ENCODE measurements around the gene UNC80.
"Not testable (repeated sequence)": the region's sequence is repeated elsewhere in the genome, so short reads cannot be mapped to it uniquely, and the experiment has no call there.

Gene UNC80

DNA sequence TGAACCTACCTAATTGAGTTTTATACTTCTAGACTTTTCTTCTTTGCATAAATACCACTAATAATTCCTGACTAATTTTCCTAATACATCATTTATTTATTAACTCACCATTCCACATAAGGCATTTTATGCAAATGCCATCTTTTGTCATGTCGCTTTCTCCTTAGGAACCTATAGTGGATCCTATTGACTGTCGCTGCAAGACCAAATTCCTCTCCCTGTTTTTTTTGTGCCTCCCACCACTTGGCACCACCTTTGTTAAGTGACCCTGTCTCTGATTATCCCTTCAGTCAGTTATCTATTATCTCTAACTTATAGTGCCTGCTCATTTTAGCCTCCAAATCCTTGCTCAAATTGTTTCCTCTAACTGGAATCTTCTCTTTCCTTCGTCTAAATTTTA is 19.5 kb downstream of the UNC80 start:
- Histone ChIP-seq H3K27me3 (ENCODE audit: insufficient read depth, low read length, poor library complexity) (no peaks in the 10 kb centered on the region), H3K56ac (ENCODE audit: low read length) (no peak overlapping the region), H3K4ac (ENCODE audit: low read depth, low read length) (no peak overlapping the region), H3K36me3 (ENCODE audit: control insufficient read depth, insufficient read depth, low read length) (no peaks in the 10 kb centered on the region), H3K18ac (ENCODE audit: low read length) (no peak overlapping the region), H4K8ac (ENCODE audit: low read depth, low read length) (no peak overlapping the region), H2BK5ac (ENCODE audit: low read length) (no peak overlapping the region), H3K23ac (ENCODE audit: low read length) (no peak overlapping the region), H3K79me1 (ENCODE audit: low read length) (no peaks in the 10 kb centered on the region), H2AK5ac (ENCODE audit: low read length) (no peak overlapping the region), H3K9ac (ENCODE audit: low read length) (no peak overlapping the region), H2BK120ac (ENCODE audit: low read depth, low read length) (no peak overlapping the region), H3K4me2 (ENCODE audit: low read length) (no peak overlapping the region), H3K4me1 (ENCODE audit: control insufficient read depth, low read depth, low read length) (no peaks in the 10 kb centered on the region), H3K27ac (ENCODE audit: low read depth, low read length) (no peak overlapping the region), H3K79me2 (ENCODE audit: control insufficient read depth, insufficient read depth, low read length) (no peaks in the 10 kb centered on the region), H3K4me3 (ENCODE audit: low read length) (no peak overlapping the region), H2BK15ac (replicated peaks; ENCODE audit: low read depth) (no peak overlapping the region), H4K5ac (ENCODE audit: low read length) (no peak overlapping the region)
- no peak for DNase-seq
- 100% methylated on average over 1 of the region's 3 CpGs for WGBS (ENCODE audit: extremely low coverage, insufficient coverage, low lambda C conversion rate)

GRCh38 chr2:209795425-209795824 is 23.8 kb downstream of the UNC80 start:
- not testable (repeated sequence) for H2AK5ac ChIP-seq (ENCODE audit: low read length); H3K36me3 ChIP-seq (ENCODE audit: control insufficient read depth, insufficient read depth, low read length); H4K8ac ChIP-seq (ENCODE audit: low read depth, low read length); H3K4me2 ChIP-seq (ENCODE audit: low read length); H3K9ac ChIP-seq (ENCODE audit: low read length); H2BK120ac ChIP-seq (ENCODE audit: low read depth, low read length); H3K27me3 ChIP-seq (ENCODE audit: insufficient read depth, low read length, poor library complexity); H3K4me1 ChIP-seq (ENCODE audit: control insufficient read depth, low read depth, low read length); H3K27ac ChIP-seq (ENCODE audit: low read depth, low read length); H3K79me2 ChIP-seq (ENCODE audit: control insufficient read depth, insufficient read depth, low read length); H3K4me3 ChIP-seq (ENCODE audit: low read length); H2BK15ac ChIP-seq (replicated peaks; ENCODE audit: low read depth); H3K79me1 ChIP-seq (ENCODE audit: low read length); DNase-seq; H3K18ac ChIP-seq (ENCODE audit: low read length); H3K23ac ChIP-seq (ENCODE audit: low read length); H3K4ac ChIP-seq (ENCODE audit: low read depth, low read length); H3K56ac ChIP-seq (ENCODE audit: low read length); H4K5ac ChIP-seq (ENCODE audit: low read length); H2BK5ac ChIP-seq (ENCODE audit: low read length)
- WGBS (ENCODE audit: extremely low coverage, insufficient coverage, low lambda C conversion rate), result no CpG with 5 or more reads among the region's 4 CpGs

GRCh38 chr2:209805351-209805750 is 33.7 kb downstream of the UNC80 start:
- Histone ChIP-seq H3K4ac (ENCODE audit: low read depth, low read length) (no peak overlapping the region), H3K23ac (ENCODE audit: low read length) (no peak overlapping the region), H3K18ac (ENCODE audit: low read length) (no peak overlapping the region), H4K8ac (ENCODE audit: low read depth, low read length) (no peak overlapping the region), H3K4me3 (ENCODE audit: low read length) (no peak overlapping the region), H3K27me3 (ENCODE audit: insufficient read depth, low read length, poor library complexity) (no peaks in the 10 kb centered on the region), H3K79me2 (ENCODE audit: control insufficient read depth, insufficient read depth, low read length) (no peaks in the 10 kb centered on the region), H4K5ac (ENCODE audit: low read length) (no peak overlapping the region), H2AK5ac (ENCODE audit: low read length) (no peak overlapping the region), H2BK15ac (replicated peaks; ENCODE audit: low read depth) (no peak overlapping the region), H3K4me2 (ENCODE audit: low read length) (no peak overlapping the region), H3K27ac (ENCODE audit: low read depth, low read length) (no peak overlapping the region), H3K36me3 (ENCODE audit: control insufficient read depth, insufficient read depth, low read length) (no peaks in the 10 kb centered on the region), H3K79me1 (ENCODE audit: low read length) (no peaks in the 10 kb centered on the region), H2BK120ac (ENCODE audit: low read depth, low read length) (no peak overlapping the region), H3K56ac (ENCODE audit: low read length) (no peak overlapping the region), H2BK5ac (ENCODE audit: low read length) (no peak overlapping the region), H3K4me1 (ENCODE audit: control insufficient read depth, low read depth, low read length) (no peaks in the 10 kb centered on the region), H3K9ac (ENCODE audit: low read length) (no peak overlapping the region)
- no peak for DNase-seq
- WGBS (ENCODE audit: extremely low coverage, insufficient coverage, low lambda C conversion rate), result no CpG with 5 or more reads among the region's 1 CpG

GRCh38 chr2:209806318-209806717 is 34.7 kb downstream of the UNC80 start:
- no CpG with 5 or more reads among the region's 3 CpGs for WGBS (ENCODE audit: extremely low coverage, insufficient coverage, low lambda C conversion rate)
- Histone ChIP-seq H3K9ac (ENCODE audit: low read length) (no peak overlapping the region), H3K27me3 (ENCODE audit: insufficient read depth, low read length, poor library complexity) (no peaks in the 10 kb centered on the region), H3K79me1 (ENCODE audit: low read length) (no peaks in the 10 kb centered on the region), H3K56ac (ENCODE audit: low read length) (no peak overlapping the region), H3K4me3 (ENCODE audit: low read length) (no peak overlapping the region), H2BK15ac (replicated peaks; ENCODE audit: low read depth) (no peak overlapping the region), H3K18ac (ENCODE audit: low read length) (no peak overlapping the region), H2BK5ac (ENCODE audit: low read length) (no peak overlapping the region), H3K4me2 (ENCODE audit: low read length) (no peak overlapping the region), H3K36me3 (ENCODE audit: control insufficient read depth, insufficient read depth, low read length) (no peaks in the 10 kb centered on the region), H4K5ac (ENCODE audit: low read length) (no peak overlapping the region), H2BK120ac (ENCODE audit: low read depth, low read length) (no peak overlapping the region), H3K79me2 (ENCODE audit: control insufficient read depth, insufficient read depth, low read length) (no peaks in the 10 kb centered on the region), H4K8ac (ENCODE audit: low read depth, low read length) (no peak overlapping the region), H3K4me1 (ENCODE audit: control insufficient read depth, low read depth, low read length) (no peaks in the 10 kb centered on the region), H3K4ac (ENCODE audit: low read depth, low read length) (no peak overlapping the region), H3K23ac (ENCODE audit: low read length) (no peak overlapping the region), H2AK5ac (ENCODE audit: low read length) (no peak overlapping the region), H3K27ac (ENCODE audit: low read depth, low read length) (no peak overlapping the region)
- DNase-seq, result no peak

- no peak overlapping the region for H4K5ac ChIP-seq (ENCODE audit: low read length)
- H2BK120ac ChIP-seq (ENCODE audit: low read depth, low read length), result no peak overlapping the region
- H3K27me3 ChIP-seq (ENCODE audit: insufficient read depth, low read length, poor library complexity), result no peaks in the 10 kb centered on the region
- no peak overlapping the region for H3K4me2 ChIP-seq (ENCODE audit: low read length)
- H3K27ac ChIP-seq (ENCODE audit: low read depth, low read length), result no peak overlapping the region
- H3K9ac ChIP-seq (ENCODE audit: low read length), result no peak overlapping the region
- H3K79me1 ChIP-seq (ENCODE audit: low read length), result no peaks in the 10 kb centered on the region
- H3K4me1 ChIP-seq (ENCODE audit: control insufficient read depth, low read depth, low read length), result no peaks in the 10 kb centered on the region
- DNase-seq, result no peak
- H2BK15ac ChIP-seq (replicated peaks; ENCODE audit: low read depth), result no peak overlapping the region
- no peaks in the 10 kb centered on the region for H3K36me3 ChIP-seq (ENCODE audit: control insufficient read depth, insufficient read depth, low read length)
- no peak overlapping the region for H3K23ac ChIP-seq (ENCODE audit: low read length)
- H3K56ac ChIP-seq (ENCODE audit: low read length), result no peak overlapping the region
- no peak overlapping the region for H2AK5ac ChIP-seq (ENCODE audit: low read length)
- no peaks in the 10 kb centered on the region for H3K79me2 ChIP-seq (ENCODE audit: control insufficient read depth, insufficient read depth, low read length)
- WGBS (ENCODE audit: extremely low coverage, insufficient coverage, low lambda C conversion rate), result no CpG with 5 or more reads among the region's 24 CpGs
- H3K4ac ChIP-seq (ENCODE audit: low read depth, low read length), result no peak overlapping the region
- H4K8ac ChIP-seq (ENCODE audit: low read depth, low read length), result no peak overlapping the region
- no peak overlapping the region for H3K4me3 ChIP-seq (ENCODE audit: low read length)
- H2BK5ac ChIP-seq (ENCODE audit: low read length), result no peak overlapping the region
- H3K18ac ChIP-seq (ENCODE audit: low read length), result no peak overlapping the region
These were observed 36.9 kb downstream of the UNC80 start for GRCh38 chr2:209808521-209808920.

DNA sequence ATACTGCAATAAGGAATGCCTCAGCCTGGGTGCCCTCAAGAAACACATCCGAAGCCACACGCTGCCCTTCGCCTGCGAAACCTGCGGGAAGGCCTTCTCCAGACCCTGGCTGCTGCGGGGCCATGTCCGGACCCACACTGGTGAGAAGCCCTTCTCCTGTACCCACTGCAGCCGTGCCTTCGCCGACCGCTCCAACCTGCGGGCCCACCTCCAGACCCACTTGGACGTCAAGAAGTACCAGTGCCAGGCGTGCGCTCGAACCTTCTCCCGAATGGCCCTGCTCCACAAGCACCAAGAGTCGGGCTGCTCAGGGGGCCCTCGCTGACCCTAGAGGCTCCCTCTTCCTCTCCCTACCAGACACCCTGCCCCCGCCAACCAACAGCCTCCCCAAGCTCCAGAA is 37.6 kb downstream of the UNC80 start:
- Histone ChIP-seq H3K4me3 (ENCODE audit: low read length) (no peak overlapping the region), H3K27ac (ENCODE audit: low read depth, low read length) (no peak overlapping the region), H3K56ac (ENCODE audit: low read length) (no peak overlapping the region), H3K27me3 (ENCODE audit: insufficient read depth, low read length, poor library complexity) (no peaks in the 10 kb centered on the region), H3K79me2 (ENCODE audit: control insufficient read depth, insufficient read depth, low read length) (no peaks in the 10 kb centered on the region), H2BK15ac (replicated peaks; ENCODE audit: low read depth) (no peak overlapping the region), H3K4me1 (ENCODE audit: control insufficient read depth, low read depth, low read length) (no peaks in the 10 kb centered on the region), H4K8ac (ENCODE audit: low read depth, low read length) (no peak overlapping the region), H2BK120ac (ENCODE audit: low read depth, low read length) (no peak overlapping the region), H4K5ac (ENCODE audit: low read length) (no peak overlapping the region), H3K4me2 (ENCODE audit: low read length) (no peak overlapping the region), H3K18ac (ENCODE audit: low read length) (no peak overlapping the region), H3K9ac (ENCODE audit: low read length) (no peak overlapping the region), H3K23ac (ENCODE audit: low read length) (no peak overlapping the region), H2AK5ac (ENCODE audit: low read length) (no peak overlapping the region), H3K36me3 (ENCODE audit: control insufficient read depth, insufficient read depth, low read length) (no peaks in the 10 kb centered on the region), H3K4ac (ENCODE audit: low read depth, low read length) (no peak overlapping the region), H3K79me1 (ENCODE audit: low read length) (no peaks in the 10 kb centered on the region), H2BK5ac (ENCODE audit: low read length) (no peak overlapping the region)
- WGBS (ENCODE audit: extremely low coverage, insufficient coverage, low lambda C conversion rate), result no CpG with 5 or more reads among the region's 20 CpGs
- no peak for DNase-seq
